NCI-H748 treated with DMSO at 0.1 percent for 48 hours (cell line): Measurements from ENCODE around the gene EIF4G3.
"Not testable (repeated sequence)": the region's sequence is repeated elsewhere in the genome, so short reads cannot be mapped to it uniquely, and the experiment has no call there.

Experiments used
- DNase-seq: peaks from one replicate; lab custom pipeline; 2025; lab: John Stamatoyannopoulos, UW

The EIF4G3 gene

GRCh38 chr1:21188235-21188634, 11.5 kb upstream of the EIF4G3 start:
- no peak for DNase-seq

- DNase-seq: no peak
Measured at GRCh38 chr1:21185221-21185731, 8.6 kb upstream of the EIF4G3 start.

- DNase-seq: no peak
Measured at GRCh38 chr1:21184276-21184675, 7.6 kb upstream of the EIF4G3 start.

- no peak for DNase-seq
Measured at GRCh38 chr1:21182181-21182731, 5.6 kb upstream of the EIF4G3 start.

GRCh38 chr1:21178271-21178670, 1.6 kb upstream of the EIF4G3 start:
- DNase-seq: not testable (repeated sequence)

- peak; percentile 19 for DNase-seq
Measured at GRCh38 chr1:21175670-21176581, 771 bp downstream of the EIF4G3 start.

- no peak for DNase-seq
Measured at GRCh38 chr1:21175324-21175669, 1.4 kb downstream of the EIF4G3 start.

GRCh38 chr1:21174654-21175323, 1.9 kb downstream of the EIF4G3 start:
- no peak for DNase-seq

- no peak for DNase-seq
Measured at GRCh38 chr1:21174230-21174629, 2.5 kb downstream of the EIF4G3 start.

GRCh38 chr1:21173096-21173495, 3.6 kb downstream of the EIF4G3 start:
- not testable (repeated sequence) for DNase-seq

GRCh38 chr1:21170837-21171236, 5.9 kb downstream of the EIF4G3 start:
- not testable (repeated sequence) for DNase-seq

GRCh38 chr1:21168444-21168843, 8.3 kb downstream of the EIF4G3 start:
- no peak for DNase-seq

GRCh38 chr1:21165646-21166045, 11.1 kb downstream of the EIF4G3 start:
- no peak for DNase-seq

GRCh38 chr1:21165076-21165475, 11.6 kb downstream of the EIF4G3 start:
- no peak for DNase-seq

- DNase-seq: no peak
Measured at GRCh38 chr1:21164266-21164665, 12.4 kb downstream of the EIF4G3 start.

- no peak for DNase-seq
Measured at GRCh38 chr1:21162740-21163464, 13.8 kb downstream of the EIF4G3 start.

- DNase-seq: no peak
Measured at GRCh38 chr1:21161842-21162241, 14.9 kb downstream of the EIF4G3 start.

- no peak for DNase-seq
Measured at GRCh38 chr1:21160263-21160796, 16.4 kb downstream of the EIF4G3 start.

GRCh38 chr1:21157868-21158267, 18.8 kb downstream of the EIF4G3 start:
- no peak for DNase-seq

GRCh38 chr1:21157054-21157453, 19.6 kb downstream of the EIF4G3 start:
- no peak for DNase-seq

- DNase-seq: no peak
Measured at GRCh38 chr1:21156019-21156418, 20.7 kb downstream of the EIF4G3 start.

- DNase-seq: no peak
Measured at GRCh38 chr1:21154717-21155116, 22.0 kb downstream of the EIF4G3 start.
